Epithelial cell of proximal tubule (primary cell): ENCODE data around the gene LBHD1. TPM values are rescaled to one million over a fixed set of nuclear protein-coding genes. Genes with fewer than 3 reads are reported as not detected.

Experiments
- DNase-seq: peaks from one replicate; pipeline ENCODE4 v3.0.0-alpha.2; 2011; ENCODE audit warnings: low read depth
- H3K4me3 ChIP-seq: 2 replicates; pipeline ENCODE4 v1.5.1; 2011; ENCODE audit warnings: low read depth, mild to moderate bottlenecking, low read length
- total RNA-seq: library from RNA; depleted of rRNA; stranded (reverse); fragments of >200 nt; gene quantifications from 2 replicates; pipeline ENCODE4 v1.2.3, GENCODE V29; 2015
- TF ChIP-seq, protein P1 (sequence below): conservative IDR thresholded peaks from 2 replicates; pipeline ENCODE4 v1.5.1; 2012; ENCODE audit warnings: low read depth, mild to moderate bottlenecking, low read length

The LBHD1 gene
- total RNA-seq, 1 donor from 2014 or later: 2.2 TPM

DNA sequence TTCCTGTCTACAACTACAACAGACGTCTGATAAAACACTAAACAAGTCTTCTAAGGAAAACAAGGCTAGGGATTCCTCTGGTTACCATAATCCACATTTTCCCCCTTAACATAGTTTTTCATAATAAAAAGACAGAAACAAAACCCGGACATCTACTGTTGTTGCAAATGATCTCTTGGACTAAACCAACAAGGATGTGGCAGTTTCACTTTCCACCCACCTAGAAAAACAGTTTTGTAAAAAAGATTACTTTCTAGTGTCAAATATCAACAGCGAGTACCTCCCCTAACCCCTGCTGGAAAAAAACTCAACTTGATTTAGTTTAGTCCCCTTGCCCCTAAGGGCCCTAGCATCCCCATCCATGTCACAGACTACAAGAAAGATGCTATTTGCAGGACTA, 40.8 kb upstream of the LBHD1 start:
- TF ChIP-seq, protein P1, sequence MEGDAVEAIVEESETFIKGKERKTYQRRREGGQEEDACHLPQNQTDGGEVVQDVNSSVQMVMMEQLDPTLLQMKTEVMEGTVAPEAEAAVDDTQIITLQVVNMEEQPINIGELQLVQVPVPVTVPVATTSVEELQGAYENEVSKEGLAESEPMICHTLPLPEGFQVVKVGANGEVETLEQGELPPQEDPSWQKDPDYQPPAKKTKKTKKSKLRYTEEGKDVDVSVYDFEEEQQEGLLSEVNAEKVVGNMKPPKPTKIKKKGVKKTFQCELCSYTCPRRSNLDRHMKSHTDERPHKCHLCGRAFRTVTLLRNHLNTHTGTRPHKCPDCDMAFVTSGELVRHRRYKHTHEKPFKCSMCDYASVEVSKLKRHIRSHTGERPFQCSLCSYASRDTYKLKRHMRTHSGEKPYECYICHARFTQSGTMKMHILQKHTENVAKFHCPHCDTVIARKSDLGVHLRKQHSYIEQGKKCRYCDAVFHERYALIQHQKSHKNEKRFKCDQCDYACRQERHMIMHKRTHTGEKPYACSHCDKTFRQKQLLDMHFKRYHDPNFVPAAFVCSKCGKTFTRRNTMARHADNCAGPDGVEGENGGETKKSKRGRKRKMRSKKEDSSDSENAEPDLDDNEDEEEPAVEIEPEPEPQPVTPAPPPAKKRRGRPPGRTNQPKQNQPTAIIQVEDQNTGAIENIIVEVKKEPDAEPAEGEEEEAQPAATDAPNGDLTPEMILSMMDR: no peak
- no peak for DNase-seq
- no peak overlapping the region for H3K4me3 ChIP-seq

DNA sequence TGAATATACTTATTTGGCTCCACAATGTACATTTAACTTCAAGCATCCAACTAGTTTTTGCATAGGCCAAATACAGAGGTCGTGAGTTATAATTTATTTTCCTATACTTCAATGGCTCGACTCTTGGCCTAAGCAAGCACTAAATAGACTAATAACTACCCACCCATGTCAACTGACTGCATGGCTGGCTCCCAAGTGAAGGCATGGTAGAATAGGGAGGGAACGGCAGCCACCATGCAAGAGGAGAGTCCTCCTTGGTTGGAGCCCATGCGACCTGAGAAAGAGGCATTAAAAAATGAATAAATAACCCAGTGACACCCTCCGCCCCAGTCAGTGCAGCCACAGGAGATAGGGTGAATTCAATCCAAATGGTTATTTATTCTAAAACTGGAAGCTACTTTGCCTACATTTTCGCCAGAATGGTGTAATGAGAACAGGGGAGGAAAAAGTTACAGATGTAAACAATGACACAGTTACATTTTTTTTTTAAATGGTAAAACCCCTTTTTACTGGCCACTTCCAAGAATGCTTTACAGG, 40.3 kb upstream of the LBHD1 start:
- H3K4me3 ChIP-seq: no peak overlapping the region
- DNase-seq: no peak
- TF ChIP-seq, protein P1: no peak

DNA sequence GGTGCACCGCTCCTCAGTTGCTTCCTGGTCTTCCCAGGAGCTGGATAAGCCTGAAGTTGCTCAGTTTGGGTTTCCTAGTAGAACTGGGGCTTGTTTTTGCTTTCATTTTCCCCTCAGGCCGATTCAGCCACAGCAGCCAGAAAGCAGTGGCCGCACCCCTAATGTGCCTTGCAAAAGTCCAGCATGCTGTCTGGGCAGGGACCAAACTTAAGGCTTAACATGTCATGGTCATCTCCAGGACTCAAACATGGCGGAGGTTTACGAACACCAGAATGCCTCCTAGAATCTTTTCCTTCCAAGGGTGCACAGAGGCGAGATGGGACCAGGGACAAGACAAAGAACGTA, 37.9 kb upstream of the LBHD1 start:
- DNase-seq: no peak
- H3K4me3 ChIP-seq: peak overlapping the region; percentile 62
- TF ChIP-seq, protein P1: no peak

DNA sequence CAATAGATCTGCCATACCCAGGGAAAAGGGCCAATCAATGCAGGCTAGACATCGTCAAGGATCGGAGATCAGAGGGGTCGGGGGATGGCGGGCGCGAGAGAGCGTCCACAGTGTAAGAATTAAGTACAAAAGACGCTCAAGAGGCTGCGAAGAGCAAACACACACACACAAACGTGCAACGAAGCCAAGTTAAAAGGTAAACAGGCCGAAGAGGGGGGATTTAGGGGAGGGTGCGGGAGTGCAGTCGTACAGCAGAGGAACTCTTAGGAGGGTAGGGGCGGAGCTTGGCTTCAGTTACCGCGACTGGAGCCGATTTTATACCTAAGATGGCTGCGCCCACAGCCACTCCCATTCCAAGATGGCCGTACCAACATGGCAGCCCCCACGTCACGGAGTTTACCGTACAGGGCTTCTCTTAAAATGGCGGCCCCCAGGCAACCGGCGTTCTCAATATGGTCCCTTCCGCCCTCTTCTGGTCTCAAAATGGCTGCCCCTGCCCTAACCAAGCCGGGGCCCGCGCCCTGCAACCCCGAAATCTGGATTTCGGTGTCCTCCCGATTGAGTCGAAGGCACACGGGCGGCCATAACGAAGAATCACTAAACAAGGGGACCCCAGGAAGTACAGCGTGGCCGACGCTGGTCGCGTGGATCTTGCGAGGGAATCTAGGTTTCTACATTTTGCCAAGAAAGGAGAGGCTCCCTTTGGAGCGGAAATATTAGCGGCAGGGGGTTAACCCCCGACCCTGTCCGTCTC, 37.4 kb upstream of the LBHD1 start:
- peak; percentile 74 for DNase-seq
- H3K4me3 ChIP-seq: peak overlapping the region; percentile 62
- TF ChIP-seq, protein P1: no peak

DNA sequence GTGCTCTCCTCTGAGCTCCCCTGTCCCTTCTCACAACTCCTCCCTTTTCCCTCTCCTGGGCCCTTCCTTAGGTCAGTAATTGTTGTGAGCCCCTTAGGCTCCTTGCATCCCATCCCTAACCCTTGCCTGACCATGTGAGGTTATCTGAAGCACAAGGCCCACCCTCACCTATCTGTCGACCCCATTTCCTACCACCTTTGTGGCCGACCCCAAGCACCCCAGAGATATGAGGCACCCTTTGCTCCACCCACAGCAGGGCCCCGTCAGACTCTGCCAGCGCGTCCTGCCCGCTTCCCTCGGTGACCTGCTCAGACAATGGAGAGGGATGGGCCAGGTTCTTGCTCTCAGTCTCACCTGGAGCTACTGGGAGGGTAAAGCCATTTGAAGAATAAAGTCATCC, 36.7 kb upstream of the LBHD1 start:
- peak overlapping the region; percentile 62 for H3K4me3 ChIP-seq
- TF ChIP-seq, protein P1: no peak
- no peak for DNase-seq

DNA sequence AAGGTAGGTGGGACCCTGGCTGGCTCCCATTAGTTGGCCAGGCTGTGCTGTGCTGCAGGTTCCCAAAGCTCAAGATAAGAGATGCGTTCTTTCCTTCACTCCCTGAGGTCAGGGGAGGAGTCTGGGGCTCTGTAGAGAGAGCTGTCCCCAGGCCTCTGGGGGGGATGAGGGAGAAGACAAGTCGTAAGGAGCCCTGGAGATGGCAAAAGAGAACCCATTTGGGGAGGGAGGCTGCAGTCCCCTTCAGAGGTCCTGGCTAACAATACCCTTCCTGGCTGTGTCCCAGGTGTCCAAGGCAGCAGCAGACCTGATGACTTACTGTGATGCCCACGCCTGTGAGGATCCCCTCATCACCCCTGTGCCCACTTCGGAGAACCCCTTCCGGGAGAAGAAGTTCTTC, 36.3 kb upstream of the LBHD1 start:
- peak overlapping the region; percentile 62 for H3K4me3 ChIP-seq
- TF ChIP-seq, protein P1: no peak
- DNase-seq: no peak
